ENCODE measurements around the gene CDK17.

GRCh38 chr12:96289067-96289466 lies 111.2 kb downstream of the CDK17 start:
- TF ChIP-seq CTCF (conservative IDR thresholded peaks at IDR 0.05 in 1 of 2, IDR thresholded peaks at IDR 0.05 in 1 of 2; ENCODE audit: low read depth in 1 of 2, low read length in 2 of 2) (no peak), EZH2 (IDR thresholded peaks at IDR 0.05; ENCODE audit: low read length, missing control alignments) (no peak)

Data from fibroblast of lung (primary cell).